ENCODE measurements around the gene KATNB1. TPM values are rescaled to one million over a fixed set of nuclear protein-coding genes. Genes with fewer than 3 reads are reported as not detected.
"Not testable (repeated sequence)": the region's sequence is repeated elsewhere in the genome, so short reads cannot be mapped to it uniquely, and the experiment has no call there.

KATNB1 gene
- total RNA-seq, 2 experiments from 2014 or later, result 21.0 to 22.3 TPM

DNA sequence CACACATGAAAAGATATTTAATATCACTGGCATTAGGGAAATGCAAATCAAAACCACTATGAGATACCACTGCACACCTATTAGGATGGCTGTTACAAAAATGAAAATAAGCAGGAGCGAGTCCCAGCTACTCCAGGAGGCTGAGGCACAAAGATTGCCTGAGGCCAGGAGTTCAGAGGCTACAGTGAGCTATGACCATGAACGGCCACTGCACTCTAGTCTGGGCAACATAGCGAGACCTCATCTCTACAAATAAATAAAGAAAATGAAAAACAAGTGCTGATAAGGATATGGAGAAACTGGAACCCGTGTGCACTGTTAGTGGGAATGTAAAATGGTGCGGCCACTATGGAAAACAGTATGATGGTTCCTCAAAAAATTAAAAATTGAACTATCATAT, 43.1 kb downstream of the KATNB1 start:
- no peaks in the 10 kb centered on the region for H3K9me3 Mint-ChIP-seq
- H3K36me3 Mint-ChIP-seq (ENCODE audit: low read depth), result no peaks in the 10 kb centered on the region
- CTCF ChIA-PET, result no interaction called here
- Histone ChIP-seq H3K4me1 (ENCODE audit: insufficient read depth, low read length) (no peaks in the 10 kb centered on the region), H3K4me3 (ENCODE audit: low read length) (no peak overlapping the region), H3K27me3 (ENCODE audit: control insufficient read depth in 1 of 2, insufficient read depth in 2 of 2, low read length in 2 of 2) (no peaks in the 10 kb centered on the region), H3K36me3 (ENCODE audit: insufficient read depth, low read length) (no peaks in the 10 kb centered on the region), H3K9me3 (ENCODE audit: control insufficient read depth in 1 of 2, insufficient read depth in 1 of 2, low read length in 2 of 2) (no peaks in the 10 kb centered on the region), H3K27ac (ENCODE audit: low read depth in 1 of 2, low read length in 2 of 2) (no peak overlapping the region)
- POLR2A ChIA-PET, result no interaction called here
- DNase-seq (no peak), ATAC-seq (ENCODE audit: poor library complexity) (no peak)
- intact Hi-C loops (cut with DNase I, micrococcal nuclease), result no loop called here
- H3K4me3 Mint-ChIP-seq, result no peak overlapping the region
- TF ChIP-seq, protein P1, sequence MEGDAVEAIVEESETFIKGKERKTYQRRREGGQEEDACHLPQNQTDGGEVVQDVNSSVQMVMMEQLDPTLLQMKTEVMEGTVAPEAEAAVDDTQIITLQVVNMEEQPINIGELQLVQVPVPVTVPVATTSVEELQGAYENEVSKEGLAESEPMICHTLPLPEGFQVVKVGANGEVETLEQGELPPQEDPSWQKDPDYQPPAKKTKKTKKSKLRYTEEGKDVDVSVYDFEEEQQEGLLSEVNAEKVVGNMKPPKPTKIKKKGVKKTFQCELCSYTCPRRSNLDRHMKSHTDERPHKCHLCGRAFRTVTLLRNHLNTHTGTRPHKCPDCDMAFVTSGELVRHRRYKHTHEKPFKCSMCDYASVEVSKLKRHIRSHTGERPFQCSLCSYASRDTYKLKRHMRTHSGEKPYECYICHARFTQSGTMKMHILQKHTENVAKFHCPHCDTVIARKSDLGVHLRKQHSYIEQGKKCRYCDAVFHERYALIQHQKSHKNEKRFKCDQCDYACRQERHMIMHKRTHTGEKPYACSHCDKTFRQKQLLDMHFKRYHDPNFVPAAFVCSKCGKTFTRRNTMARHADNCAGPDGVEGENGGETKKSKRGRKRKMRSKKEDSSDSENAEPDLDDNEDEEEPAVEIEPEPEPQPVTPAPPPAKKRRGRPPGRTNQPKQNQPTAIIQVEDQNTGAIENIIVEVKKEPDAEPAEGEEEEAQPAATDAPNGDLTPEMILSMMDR (IDR thresholded peaks at IDR 0.05), result no peak
- H3K27me3 Mint-ChIP-seq, result no peaks in the 10 kb centered on the region
- no peaks in the 10 kb centered on the region for H3K4me1 Mint-ChIP-seq (ENCODE audit: low read depth)
- H3K27ac Mint-ChIP-seq, result no peak overlapping the region

DNA sequence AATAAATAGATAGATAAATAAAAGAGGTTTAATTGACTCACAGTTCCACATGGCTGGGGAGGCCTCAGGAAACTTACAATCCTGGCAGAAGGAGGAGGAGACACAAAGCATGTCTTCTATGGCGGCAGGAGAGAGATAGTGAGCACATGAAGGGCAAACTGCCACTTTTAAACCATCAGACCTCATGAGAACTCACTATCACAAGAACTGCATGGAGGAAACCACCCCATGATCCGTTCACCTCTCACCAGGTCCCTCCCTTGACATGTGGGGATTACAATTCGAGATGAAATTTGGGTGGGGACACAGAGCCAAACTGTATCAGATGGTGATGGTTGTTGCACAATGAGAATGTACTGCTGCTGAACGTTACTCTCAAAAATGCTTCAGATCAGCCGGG, 44.3 kb downstream of the KATNB1 start:
- H3K27ac Mint-ChIP-seq; H3K4me3 Mint-ChIP-seq; CTCF ChIA-PET; H3K36me3 ChIP-seq (ENCODE audit: insufficient read depth, low read length); H3K27me3 Mint-ChIP-seq; H3K27me3 ChIP-seq (ENCODE audit: control insufficient read depth in 1 of 2, insufficient read depth in 2 of 2, low read length in 2 of 2); H3K27ac ChIP-seq (ENCODE audit: low read depth in 1 of 2, low read length in 2 of 2); DNase-seq; H3K36me3 Mint-ChIP-seq (ENCODE audit: low read depth); H3K4me3 ChIP-seq (ENCODE audit: low read length); H3K9me3 ChIP-seq (ENCODE audit: control insufficient read depth in 1 of 2, insufficient read depth in 1 of 2, low read length in 2 of 2); H3K9me3 Mint-ChIP-seq; H3K4me1 Mint-ChIP-seq (ENCODE audit: low read depth); H3K4me1 ChIP-seq (ENCODE audit: insufficient read depth, low read length); intact Hi-C loops (cut with DNase I, micrococcal nuclease); ATAC-seq (ENCODE audit: poor library complexity); POLR2A ChIA-PET: not testable (repeated sequence)

DNA sequence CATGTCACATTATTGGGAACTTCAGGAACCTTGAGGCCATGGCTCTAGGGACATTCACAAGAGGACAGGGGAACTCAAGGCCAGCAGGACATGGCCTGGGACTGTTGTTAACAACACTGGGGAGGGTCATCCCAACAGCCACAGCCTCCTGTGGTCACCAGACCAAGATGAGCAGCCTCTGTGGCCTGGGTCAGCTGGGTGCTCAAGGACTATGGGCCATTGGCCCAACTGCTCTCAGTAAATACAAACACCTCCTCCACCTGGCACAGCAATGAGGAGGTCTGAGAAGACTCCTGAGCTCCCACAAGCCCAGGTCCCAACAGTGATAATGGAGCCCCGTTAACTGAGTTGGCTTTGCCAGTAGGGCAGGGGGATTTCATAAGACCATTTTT, 45.8 kb downstream of the KATNB1 start:
- Histone ChIP-seq H3K4me3 (ENCODE audit: low read length) (no peak overlapping the region), H3K4me1 (ENCODE audit: insufficient read depth, low read length) (no peaks in the 10 kb centered on the region), H3K27ac (ENCODE audit: low read depth in 1 of 2, low read length in 2 of 2) (no peak overlapping the region), H3K27me3 (ENCODE audit: control insufficient read depth in 1 of 2, insufficient read depth in 2 of 2, low read length in 2 of 2) (no peaks in the 10 kb centered on the region), H3K9me3 (ENCODE audit: control insufficient read depth in 1 of 2, insufficient read depth in 1 of 2, low read length in 2 of 2) (no peaks in the 10 kb centered on the region), H3K36me3 (ENCODE audit: insufficient read depth, low read length) (no peaks in the 10 kb centered on the region)
- H3K27ac Mint-ChIP-seq, result no peak overlapping the region
- H3K4me1 Mint-ChIP-seq (ENCODE audit: low read depth), result no peaks in the 10 kb centered on the region
- TF ChIP-seq, protein P1 (IDR thresholded peaks at IDR 0.05), result no peak
- H3K4me3 Mint-ChIP-seq, result no peak overlapping the region
- no peaks in the 10 kb centered on the region for H3K9me3 Mint-ChIP-seq
- POLR2A ChIA-PET, result no interaction called here
- no peaks in the 10 kb centered on the region for H3K36me3 Mint-ChIP-seq (ENCODE audit: low read depth)
- intact Hi-C loops (cut with DNase I, micrococcal nuclease), result no loop called here
- DNase-seq (no peak), ATAC-seq (ENCODE audit: poor library complexity) (no peak)
- H3K27me3 Mint-ChIP-seq, result no peaks in the 10 kb centered on the region
- CTCF ChIA-PET, result no interaction called here

DNA sequence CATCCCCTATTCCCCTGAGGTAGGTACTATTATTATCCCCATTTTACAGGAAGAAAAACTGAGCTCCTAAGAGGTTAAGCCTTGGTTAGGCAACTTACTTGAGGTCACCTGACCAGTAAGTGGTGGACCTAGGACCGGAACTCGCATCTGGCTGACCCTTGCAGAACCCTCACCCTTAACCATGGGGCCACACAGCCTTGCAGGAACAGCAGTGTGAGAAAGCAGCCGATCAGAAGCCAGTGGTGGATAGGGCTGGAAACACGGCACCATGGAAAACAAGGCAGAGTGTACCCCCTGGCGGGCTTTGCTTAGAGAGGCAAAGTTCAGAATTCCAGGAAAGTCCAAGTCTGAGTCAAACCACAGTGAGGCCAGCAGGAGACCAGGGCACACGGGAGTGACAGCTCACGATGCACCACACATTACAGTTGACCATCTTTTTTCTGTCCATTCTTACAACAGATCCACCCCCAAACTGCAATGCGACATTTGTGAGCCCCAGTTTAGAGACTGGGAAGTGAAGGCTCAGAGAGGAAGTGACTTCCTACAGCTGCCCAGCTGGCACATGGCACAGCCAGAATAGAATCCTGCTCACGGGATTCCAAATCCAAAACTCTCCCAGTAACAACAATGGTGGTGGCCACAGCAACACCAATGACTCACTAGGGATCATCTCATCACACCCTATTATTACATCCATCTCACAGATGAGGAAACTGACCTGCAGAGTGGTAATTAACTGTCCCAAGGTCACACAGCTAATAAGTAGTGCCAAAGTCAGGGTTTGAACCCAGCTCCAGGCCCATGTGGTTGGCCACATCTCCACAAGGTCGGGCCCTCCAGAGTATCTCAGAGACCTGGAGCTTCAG, 46.4 kb downstream of the KATNB1 start:
- H3K27ac ChIP-seq (ENCODE audit: low read depth in 1 of 2, low read length in 2 of 2), result no peak overlapping the region
- H3K9me3 Mint-ChIP-seq, result no peaks in the 10 kb centered on the region
- no peaks in the 10 kb centered on the region for H3K36me3 ChIP-seq (ENCODE audit: insufficient read depth, low read length)
- TF ChIP-seq, protein P1 (IDR thresholded peaks at IDR 0.05), result no peak
- H3K27me3 ChIP-seq (ENCODE audit: control insufficient read depth in 1 of 2, insufficient read depth in 2 of 2, low read length in 2 of 2), result no peaks in the 10 kb centered on the region
- ChIA-PET CTCF (no interaction called here), POLR2A (no interaction called here)
- no peak overlapping the region for H3K4me3 ChIP-seq (ENCODE audit: low read length)
- no peak for DNase-seq
- H3K27ac Mint-ChIP-seq, result no peak overlapping the region
- H3K36me3 Mint-ChIP-seq (ENCODE audit: low read depth), result no peaks in the 10 kb centered on the region
- intact Hi-C loops (cut with DNase I, micrococcal nuclease), result no loop called here
- no peaks in the 10 kb centered on the region for H3K9me3 ChIP-seq (ENCODE audit: control insufficient read depth in 1 of 2, insufficient read depth in 1 of 2, low read length in 2 of 2)
- no peak overlapping the region for H3K4me3 Mint-ChIP-seq
- H3K4me1 Mint-ChIP-seq (ENCODE audit: low read depth), result no peaks in the 10 kb centered on the region
- H3K4me1 ChIP-seq (ENCODE audit: insufficient read depth, low read length), result no peaks in the 10 kb centered on the region
- ATAC-seq (ENCODE audit: poor library complexity), result no peak
- no peaks in the 10 kb centered on the region for H3K27me3 Mint-ChIP-seq

DNA sequence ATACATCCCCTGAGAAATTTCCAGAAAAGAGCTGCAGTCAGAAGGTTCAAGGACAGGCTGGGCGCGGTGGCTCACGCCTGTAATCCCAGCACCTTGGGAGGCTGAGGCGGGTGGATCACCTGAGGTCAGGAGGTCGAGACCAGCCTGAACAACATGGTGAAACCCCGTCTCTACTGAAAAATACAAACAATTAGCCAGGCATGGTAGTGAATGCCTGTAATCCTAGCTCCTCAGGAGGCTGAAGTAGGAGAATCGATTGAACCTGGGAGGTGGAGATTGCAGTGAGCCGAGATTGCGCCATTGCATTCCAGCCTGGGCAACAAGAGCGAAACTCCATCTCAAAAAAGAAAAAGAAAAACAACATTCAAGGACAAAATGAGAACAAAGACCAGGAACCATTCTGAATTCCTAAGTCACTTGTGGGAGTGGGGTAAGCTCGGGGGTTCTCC, 47.1 kb downstream of the KATNB1 start:
- H3K4me1 ChIP-seq (ENCODE audit: insufficient read depth, low read length); CTCF ChIA-PET; H3K4me3 Mint-ChIP-seq; H3K4me1 Mint-ChIP-seq (ENCODE audit: low read depth); H3K9me3 ChIP-seq (ENCODE audit: control insufficient read depth in 1 of 2, insufficient read depth in 1 of 2, low read length in 2 of 2); intact Hi-C loops (cut with DNase I, micrococcal nuclease); H3K27me3 ChIP-seq (ENCODE audit: control insufficient read depth in 1 of 2, insufficient read depth in 2 of 2, low read length in 2 of 2); DNase-seq; POLR2A ChIA-PET; H3K9me3 Mint-ChIP-seq; ATAC-seq (ENCODE audit: poor library complexity); H3K27ac ChIP-seq (ENCODE audit: low read depth in 1 of 2, low read length in 2 of 2); H3K36me3 ChIP-seq (ENCODE audit: insufficient read depth, low read length); H3K4me3 ChIP-seq (ENCODE audit: low read length); H3K27me3 Mint-ChIP-seq; H3K36me3 Mint-ChIP-seq (ENCODE audit: low read depth); H3K27ac Mint-ChIP-seq: not testable (repeated sequence)

Measured in CD4-positive, alpha-beta T cell (primary cell).